Measurements from ENCODE around the gene LPAR6. TPM values are rescaled to one million over a fixed set of nuclear protein-coding genes. Genes with fewer than 3 reads are reported as not detected.

The LPAR6 gene
- total and polyA plus RNA-seq, 2 of the 13 experiments (the other 11 are each of a cell fraction or from before 2014, with no cell fraction given) = 24.4 to 149 TPM

DNA sequence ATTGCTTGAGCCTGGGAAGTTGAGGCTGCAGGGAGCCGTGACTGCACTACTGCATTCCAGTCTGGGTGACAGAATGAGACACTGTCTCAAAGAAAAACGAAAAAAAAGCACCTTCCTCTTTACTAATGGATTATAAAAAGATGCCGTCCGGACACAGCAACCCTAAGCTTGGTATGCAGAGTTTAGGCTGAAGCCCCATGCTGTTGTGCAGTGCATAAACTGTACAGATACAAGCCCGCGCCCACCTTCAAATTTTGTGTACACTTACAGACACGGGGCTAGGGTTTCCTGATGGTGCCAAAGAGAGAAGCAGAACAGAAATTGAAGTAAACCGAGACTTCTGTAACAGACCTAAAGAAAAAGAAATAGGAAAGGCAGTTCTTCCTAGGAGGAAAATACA, 9.0 kb downstream of the LPAR6 start:
- Histone ChIP-seq H3K27ac (ENCODE audit: extremely low read length, insufficient read depth, low read length) (no peak overlapping the region), H3K36me3 (replicated peaks in 1 of 2; ENCODE audit: control insufficient read depth in 1 of 2, insufficient read depth in 2 of 2, low read length in 2 of 2) (0 out of 5 replicates have a peak, but pooled peaks cover 0 to 3% of the 10 kb centered on the region in 2 experiments), H3K79me2 (ENCODE audit: insufficient read depth, low read length) (peaks cover 24% of the 10 kb centered on the region), H3K4me1 (ENCODE audit: insufficient read depth, low read length) (peaks cover 50% of the 10 kb centered on the region), H3K4me3 (replicated peaks in 1 of 3; ENCODE audit: insufficient read depth in 1 of 3, low read depth in 2 of 3, low read length in 3 of 3) (no peak overlapping the region), H3K9ac (ENCODE audit: insufficient read depth, low read depth, low read length) (no peak overlapping the region), H3K9me3 (ENCODE audit: low read length) (no peaks in the 10 kb centered on the region), H2AFZ (ENCODE audit: low read length) (no peak overlapping the region), H3K27me3 (ENCODE audit: control insufficient read depth in 1 of 2, insufficient read depth in 2 of 2, low read length in 2 of 2) (no peaks in the 10 kb centered on the region), H3K4me2 (ENCODE audit: low read depth, low read length) (no peak overlapping the region), H4K20me1 (ENCODE audit: insufficient read depth, low read length) (no peaks in the 10 kb centered on the region)
- 97% methylated on average over 8 of the region's 8 CpGs for WGBS (ENCODE audit: low lambda C conversion rate)
- DNase-seq (ENCODE audit: low spot score) = no peak
- in situ Hi-C loops (cut with HindIII; ENCODE audit: extremely low pct_ligation_motif_present, low pct_unique_long_range_greater_than_20kb) (no loop called here), intact Hi-C loops (cut with micrococcal nuclease; ENCODE audit: unreplicated experiment) (loop anchor here (10.0 kb wide), 1 partner anchor 171 kb away; no protein-coding TSS in a partner anchor)
- BruUV-seq (replicated peaks) = no TSS peak
- ChIA-PET CTCF (ENCODE audit: low intra/inter-chr PET ratio, low total read pairs) (no interaction called here), POLR2A (no interaction called here)
- no peak for FAIRE-seq
- TF ChIP-seq MIER3 (CRISPR knock-in tag; IDR thresholded peaks at IDR 0.05; ENCODE audit: borderline replicate concordance) (no peak), RFX3 (CRISPR knock-in tag; IDR thresholded peaks at IDR 0.05) (no peak), ZNF501 (CRISPR knock-in tag; IDR thresholded peaks at IDR 0.05) (no peak), WIZ (CRISPR knock-in tag; IDR thresholded peaks at IDR 0.05) (no peak)
- TF ChIP-seq, protein P1, sequence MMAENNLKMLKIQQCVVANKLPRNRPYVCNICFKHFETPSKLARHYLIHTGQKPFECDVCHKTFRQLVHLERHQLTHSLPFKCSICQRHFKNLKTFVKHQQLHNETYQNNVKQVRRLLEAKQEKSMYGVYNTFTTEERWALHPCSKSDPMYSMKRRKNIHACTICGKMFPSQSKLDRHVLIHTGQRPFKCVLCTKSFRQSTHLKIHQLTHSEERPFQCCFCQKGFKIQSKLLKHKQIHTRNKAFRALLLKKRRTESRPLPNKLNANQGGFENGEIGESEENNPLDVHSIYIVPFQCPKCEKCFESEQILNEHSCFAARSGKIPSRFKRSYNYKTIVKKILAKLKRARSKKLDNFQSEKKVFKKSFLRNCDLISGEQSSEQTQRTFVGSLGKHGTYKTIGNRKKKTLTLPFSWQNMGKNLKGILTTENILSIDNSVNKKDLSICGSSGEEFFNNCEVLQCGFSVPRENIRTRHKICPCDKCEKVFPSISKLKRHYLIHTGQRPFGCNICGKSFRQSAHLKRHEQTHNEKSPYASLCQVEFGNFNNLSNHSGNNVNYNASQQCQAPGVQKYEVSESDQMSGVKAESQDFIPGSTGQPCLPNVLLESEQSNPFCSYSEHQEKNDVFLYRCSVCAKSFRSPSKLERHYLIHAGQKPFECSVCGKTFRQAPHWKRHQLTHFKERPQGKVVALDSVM (CRISPR knock-in tag; IDR thresholded peaks at IDR 0.05) = 0 out of 2 replicates have a peak, but pooled peaks have one; percentile 35
- no peak for ATAC-seq

DNA sequence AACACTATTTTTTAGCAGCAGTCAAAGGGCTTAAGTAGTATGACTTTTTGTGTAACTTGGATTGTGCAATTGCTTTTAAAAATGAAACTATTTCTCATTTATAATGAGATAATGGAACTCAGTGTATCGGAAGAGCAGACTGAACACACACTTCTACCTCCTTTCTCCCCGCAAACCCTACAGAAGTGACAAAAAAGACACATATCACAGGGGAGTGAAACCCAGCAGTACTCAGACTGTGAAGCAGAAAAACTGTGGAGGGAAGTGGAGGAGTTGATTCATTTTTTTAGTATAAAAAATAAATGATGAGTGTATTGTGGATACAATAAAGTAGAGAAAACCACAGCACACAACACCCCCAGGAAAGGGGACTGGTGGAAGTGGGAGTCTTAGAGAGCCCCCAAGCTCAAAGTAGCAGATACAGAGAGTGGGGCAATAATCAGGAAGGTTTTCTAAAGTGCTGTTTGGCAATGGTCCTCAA, 9.7 kb downstream of the LPAR6 start:
- no peaks in the 10 kb centered on the region for H3K9me3 ChIP-seq (ENCODE audit: low read length)
- peaks cover 17% of the 10 kb centered on the region for H3K79me2 ChIP-seq (ENCODE audit: insufficient read depth, low read length)
- TF ChIP-seq ZNF616 (CRISPR knock-in tag; IDR thresholded peaks at IDR 0.05; ENCODE audit: low read depth) (no peak), CEBPB (IDR thresholded peaks at IDR 0.05; ENCODE audit: borderline replicate concordance, low read depth, low read length) (peak; percentile 44; the same call in 1 of the 2 replicates)
- no peak overlapping the region for H3K4me3 ChIP-seq (replicated peaks in 1 of 3; ENCODE audit: insufficient read depth in 1 of 3, low read depth in 2 of 3, low read length in 3 of 3)
- no peak for FAIRE-seq
- H3K4me1 ChIP-seq (ENCODE audit: insufficient read depth, low read length) = peaks cover 51% of the 10 kb centered on the region
- H3K36me3 ChIP-seq (replicated peaks in 1 of 2; ENCODE audit: control insufficient read depth in 1 of 2, insufficient read depth in 2 of 2, low read length in 2 of 2) = 0 out of 5 replicates have a peak, but pooled peaks cover 0 to 3% of the 10 kb centered on the region in 2 experiments
- no peak overlapping the region for H3K4me2 ChIP-seq (ENCODE audit: low read depth, low read length)
- BruUV-seq (replicated peaks) = no TSS peak
- H3K9ac ChIP-seq (ENCODE audit: insufficient read depth, low read depth, low read length) = no peak overlapping the region
- DNase-seq (ENCODE audit: low spot score) = no peak
- ATAC-seq = no peak
- no peaks in the 10 kb centered on the region for H3K27me3 ChIP-seq (ENCODE audit: control insufficient read depth in 1 of 2, insufficient read depth in 2 of 2, low read length in 2 of 2)
- ChIA-PET CTCF (ENCODE audit: low intra/inter-chr PET ratio, low total read pairs) (no interaction called here), POLR2A (no interaction called here)
- H4K20me1 ChIP-seq (ENCODE audit: insufficient read depth, low read length) = no peaks in the 10 kb centered on the region
- in situ Hi-C loops (cut with HindIII; ENCODE audit: extremely low pct_ligation_motif_present, low pct_unique_long_range_greater_than_20kb) = no loop called here
- WGBS (ENCODE audit: low lambda C conversion rate) = 97% methylated on average over 2 of the region's 2 CpGs
- H2AFZ ChIP-seq (ENCODE audit: low read length) = no peak overlapping the region
- intact Hi-C loops (cut with micrococcal nuclease; ENCODE audit: unreplicated experiment) = loop anchor here (10.0 kb wide), 1 partner anchor 172 kb away; no protein-coding TSS in a partner anchor
- no peak overlapping the region for H3K27ac ChIP-seq (ENCODE audit: extremely low read length, insufficient read depth, low read length)

All from HepG2 (cell line).